HPDE6-E6E7 (cell line): ENCODE results near the gene ST8SIA5.
A peak's percentile ranks its signal among the peaks of the same experiment; 100 is the strongest.

Experiments
- DNase-seq: peaks from one replicate; pipeline ENCODE4 v3.0.0; 2011; ENCODE audit warnings: missing footprints; ENCODE audit errors: extremely low spot score

The ST8SIA5 gene

GRCh38 chr18:46672062-46672970 lies 84.5 kb downstream of the ST8SIA5 start:
- DNase-seq = no peak

- no peak for DNase-seq
Observed at GRCh38 chr18:46668694-46669093, 88.2 kb downstream of the ST8SIA5 start.

- DNase-seq = no peak
Observed at GRCh38 chr18:46668135-46668534, 88.7 kb downstream of the ST8SIA5 start.

GRCh38 chr18:46663539-46663938 lies 93.3 kb downstream of the ST8SIA5 start:
- DNase-seq = no peak

GRCh38 chr18:46660957-46661749 lies 95.7 kb downstream of the ST8SIA5 start:
- DNase-seq = no peak

GRCh38 chr18:46659484-46659883 lies 97.4 kb downstream of the ST8SIA5 start:
- no peak for DNase-seq

- DNase-seq = no peak
Observed at GRCh38 chr18:46657115-46657955, 99.5 kb downstream of the ST8SIA5 start, which contains the start of gene LOXHD1. Gene LOXHD1, minus strand, starts transcription at chr18:46657220. Its CDS starts 187 bp downstream, at chr18:46657033.

- no peak for DNase-seq
Observed at GRCh38 chr18:46656326-46657114, 100.3 kb downstream of the ST8SIA5 start.

- DNase-seq = no peak
Observed at GRCh38 chr18:46652372-46652771, 104.5 kb downstream of the ST8SIA5 start.

GRCh38 chr18:46650681-46651080 lies 106.2 kb downstream of the ST8SIA5 start:
- DNase-seq = no peak

- no peak for DNase-seq
Observed at GRCh38 chr18:46649071-46649862, 107.6 kb downstream of the ST8SIA5 start.

GRCh38 chr18:46646468-46646867 lies 110.4 kb downstream of the ST8SIA5 start:
- DNase-seq = no peak

- no peak for DNase-seq
Observed at GRCh38 chr18:46642561-46642960, 114.3 kb downstream of the ST8SIA5 start.

GRCh38 chr18:46641917-46642316 lies 114.9 kb downstream of the ST8SIA5 start:
- no peak for DNase-seq

GRCh38 chr18:46639386-46639785 lies 117.5 kb downstream of the ST8SIA5 start:
- DNase-seq = no peak

- DNase-seq = no peak
Observed at GRCh38 chr18:46636040-46636630, 120.7 kb downstream of the ST8SIA5 start.

- peak; percentile 48 for DNase-seq
Observed at GRCh38 chr18:46632401-46633071, 124.3 kb downstream of the ST8SIA5 start.

GRCh38 chr18:46630991-46631390 lies 125.9 kb downstream of the ST8SIA5 start:
- DNase-seq = no peak

GRCh38 chr18:46630160-46630559 lies 126.7 kb downstream of the ST8SIA5 start:
- no peak for DNase-seq
